ENCODE data around the gene ZNF556. TPM values are rescaled to one million over a fixed set of nuclear protein-coding genes. Genes with fewer than 3 reads are reported as not detected.

Gene ZNF556
- total RNA-seq, 1 experiment from 2014 or later, result 0.04 TPM

GRCh38 chr19:2840794-2841791, 26.0 kb upstream of the ZNF556 start, which contains the start of gene ZNF555:
ZNF555 (plus strand) TSS chr19:2841475; CDS start chr19:2841573, 98 bp downstream.
- TSS peak; percentile 77 for BruUV-seq (replicated peaks)
- peak within 1 kb of the TSS; percentile 44; the same call in 1 of the 2 replicates for H3K27ac ChIP-seq (ENCODE audit: low read length)
- H3K4me1 ChIP-seq (ENCODE audit: insufficient read depth, low read length), result no peaks in the 10 kb centered on the region; the same call in 1 of the 2 replicates
- intact Hi-C loops (cut with micrococcal nuclease), result no loop called here
- ChIA-PET POLR2A (ENCODE audit: unreplicated experiment) (interaction anchor here (0.6 kb wide), 1 partner anchor 83 kb away, joined by 4 read pairs; no protein-coding TSS in a partner anchor), CTCF (no interaction called here)
- TF ChIP-seq EZH2phosphoT487 (IDR thresholded peaks at IDR 0.05; ENCODE audit: borderline replicate concordance, low read length) (no peak), EZH2 (IDR thresholded peaks at IDR 0.05; ENCODE audit: low read length, unreplicated experiment) (no peak)
- TF ChIP-seq, protein P1, sequence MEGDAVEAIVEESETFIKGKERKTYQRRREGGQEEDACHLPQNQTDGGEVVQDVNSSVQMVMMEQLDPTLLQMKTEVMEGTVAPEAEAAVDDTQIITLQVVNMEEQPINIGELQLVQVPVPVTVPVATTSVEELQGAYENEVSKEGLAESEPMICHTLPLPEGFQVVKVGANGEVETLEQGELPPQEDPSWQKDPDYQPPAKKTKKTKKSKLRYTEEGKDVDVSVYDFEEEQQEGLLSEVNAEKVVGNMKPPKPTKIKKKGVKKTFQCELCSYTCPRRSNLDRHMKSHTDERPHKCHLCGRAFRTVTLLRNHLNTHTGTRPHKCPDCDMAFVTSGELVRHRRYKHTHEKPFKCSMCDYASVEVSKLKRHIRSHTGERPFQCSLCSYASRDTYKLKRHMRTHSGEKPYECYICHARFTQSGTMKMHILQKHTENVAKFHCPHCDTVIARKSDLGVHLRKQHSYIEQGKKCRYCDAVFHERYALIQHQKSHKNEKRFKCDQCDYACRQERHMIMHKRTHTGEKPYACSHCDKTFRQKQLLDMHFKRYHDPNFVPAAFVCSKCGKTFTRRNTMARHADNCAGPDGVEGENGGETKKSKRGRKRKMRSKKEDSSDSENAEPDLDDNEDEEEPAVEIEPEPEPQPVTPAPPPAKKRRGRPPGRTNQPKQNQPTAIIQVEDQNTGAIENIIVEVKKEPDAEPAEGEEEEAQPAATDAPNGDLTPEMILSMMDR (conservative IDR thresholded peaks at IDR 0.05; ENCODE audit: low read depth, low read length), result no peak
- H3F3A ChIP-seq (ENCODE audit: low read length, unreplicated experiment), result no peaks in the 10 kb centered on the region
- H3K9me2 ChIP-seq (replicated peaks; ENCODE audit: low read length), result no peaks in the 10 kb centered on the region
- peak; percentile 99 for ATAC-seq
- peak within 1 kb of the TSS; percentile 73 for H3K4me3 ChIP-seq (ENCODE audit: low read length)
- peaks cover 8% of the 10 kb centered on the region; the same call in 1 of the 2 replicates for H3K79me2 ChIP-seq (ENCODE audit: low read length)
- H4K20me1 ChIP-seq (ENCODE audit: low read length), result no peaks in the 10 kb centered on the region
- H3K9ac ChIP-seq (ENCODE audit: low read length), result peak within 1 kb of the TSS; percentile 80
- no peaks in the 10 kb centered on the region; the same call in 1 of the 2 replicates for H3K36me3 ChIP-seq (ENCODE audit: low read depth, low read length)
- peak within 1 kb of the TSS; percentile 93 for H2AFZ ChIP-seq (ENCODE audit: low read length)
- H3K9me3 ChIP-seq (ENCODE audit: low read length), result no peaks in the 10 kb centered on the region
- peak; percentile 96 for DNase-seq
- H3K27me3 ChIP-seq (ENCODE audit: low read length), result no peaks in the 10 kb centered on the region
- peak within 1 kb of the TSS; percentile 94 for H3K4me2 ChIP-seq (ENCODE audit: low read length)

GRCh38 chr19:2841855-2842574, 25.1 kb upstream of the ZNF556 start:
- TF ChIP-seq, protein P1 (conservative IDR thresholded peaks at IDR 0.05; ENCODE audit: low read depth, low read length), result no peak
- TF ChIP-seq EZH2phosphoT487 (IDR thresholded peaks at IDR 0.05; ENCODE audit: borderline replicate concordance, low read length) (no peak), EZH2 (IDR thresholded peaks at IDR 0.05; ENCODE audit: low read length, unreplicated experiment) (no peak)
- ATAC-seq, result peak; percentile 9; the same call in 1 of the 2 replicates
- Histone ChIP-seq H3K4me2 (ENCODE audit: low read length) (peak overlapping the region; percentile 94), H4K20me1 (ENCODE audit: low read length) (no peaks in the 10 kb centered on the region), H3K4me1 (ENCODE audit: insufficient read depth, low read length) (no peaks in the 10 kb centered on the region; the same call in 1 of the 2 replicates), H3K79me2 (ENCODE audit: low read length) (peaks cover 8% of the 10 kb centered on the region; the same call in 1 of the 2 replicates), H3K36me3 (ENCODE audit: low read depth, low read length) (no peaks in the 10 kb centered on the region; the same call in 1 of the 2 replicates), H3K9me2 (replicated peaks; ENCODE audit: low read length) (no peaks in the 10 kb centered on the region), H2AFZ (ENCODE audit: low read length) (peak overlapping the region; percentile 69), H3K9ac (ENCODE audit: low read length) (peak overlapping the region; percentile 80), H3K4me3 (ENCODE audit: low read length) (peak overlapping the region; percentile 73), H3F3A (ENCODE audit: low read length, unreplicated experiment) (no peaks in the 10 kb centered on the region), H3K9me3 (ENCODE audit: low read length) (no peaks in the 10 kb centered on the region), H3K27ac (ENCODE audit: low read length) (no peak overlapping the region), H3K27me3 (ENCODE audit: low read length) (no peaks in the 10 kb centered on the region)
- BruUV-seq (replicated peaks), result no TSS peak
- DNase-seq, result no peak
- intact Hi-C loops (cut with micrococcal nuclease), result no loop called here
- ChIA-PET POLR2A (ENCODE audit: unreplicated experiment) (no interaction called here), CTCF (no interaction called here)

Measured in PC-3 (cell line).